Astrocyte of the spinal cord (primary cell): ENCODE measurements around the gene CACNG5.

Experiments used
- DNase-seq: peaks from one replicate; pipeline ENCODE4 v3.0.0; 2011; ENCODE audit warnings: low read depth, low spot score
- H3K4me3 ChIP-seq: 2 replicates; pipeline ENCODE4 v1.5.1; 2011; ENCODE audit warnings: low read depth, mild to moderate bottlenecking, low read length, moderate library complexity
- in situ Hi-C: cut with HindIII; loops from 2 replicates; pipeline ENCODE4 v1.10.0; 2017; ENCODE audit warnings: low sequenced_read_pairs
- TF ChIP-seq, protein P1 (sequence below): IDR thresholded peaks from 2 replicates; pipeline ENCODE4 v1.5.1; 2012; ENCODE audit warnings: low read depth, mild to moderate bottlenecking, low read length, inconsistent platforms

The CACNG5 gene

DNA sequence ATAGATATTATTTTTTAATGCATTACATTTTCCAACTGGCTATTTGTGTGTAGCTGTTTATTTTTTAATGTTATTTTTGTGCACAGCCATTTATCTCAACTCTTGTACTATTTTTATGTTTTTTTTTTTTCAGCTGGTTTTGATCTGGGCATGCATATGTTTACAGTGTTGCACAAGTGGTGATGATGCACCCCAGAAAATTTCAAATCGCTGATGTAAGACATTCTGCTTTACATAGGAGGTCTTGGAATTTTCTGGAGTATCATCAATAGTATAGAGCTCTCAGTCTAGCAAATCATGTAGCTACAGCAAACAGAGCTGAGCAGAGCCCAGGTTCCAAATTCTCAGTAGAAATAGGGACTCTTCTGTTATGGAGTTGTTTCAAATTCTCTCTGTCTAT lies 30.2 kb downstream of the CACNG5 start:
- in situ Hi-C loops: no loop called here
- TF ChIP-seq, protein P1, sequence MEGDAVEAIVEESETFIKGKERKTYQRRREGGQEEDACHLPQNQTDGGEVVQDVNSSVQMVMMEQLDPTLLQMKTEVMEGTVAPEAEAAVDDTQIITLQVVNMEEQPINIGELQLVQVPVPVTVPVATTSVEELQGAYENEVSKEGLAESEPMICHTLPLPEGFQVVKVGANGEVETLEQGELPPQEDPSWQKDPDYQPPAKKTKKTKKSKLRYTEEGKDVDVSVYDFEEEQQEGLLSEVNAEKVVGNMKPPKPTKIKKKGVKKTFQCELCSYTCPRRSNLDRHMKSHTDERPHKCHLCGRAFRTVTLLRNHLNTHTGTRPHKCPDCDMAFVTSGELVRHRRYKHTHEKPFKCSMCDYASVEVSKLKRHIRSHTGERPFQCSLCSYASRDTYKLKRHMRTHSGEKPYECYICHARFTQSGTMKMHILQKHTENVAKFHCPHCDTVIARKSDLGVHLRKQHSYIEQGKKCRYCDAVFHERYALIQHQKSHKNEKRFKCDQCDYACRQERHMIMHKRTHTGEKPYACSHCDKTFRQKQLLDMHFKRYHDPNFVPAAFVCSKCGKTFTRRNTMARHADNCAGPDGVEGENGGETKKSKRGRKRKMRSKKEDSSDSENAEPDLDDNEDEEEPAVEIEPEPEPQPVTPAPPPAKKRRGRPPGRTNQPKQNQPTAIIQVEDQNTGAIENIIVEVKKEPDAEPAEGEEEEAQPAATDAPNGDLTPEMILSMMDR: no peak
- DNase-seq: no peak
- no peak overlapping the region for H3K4me3 ChIP-seq

DNA sequence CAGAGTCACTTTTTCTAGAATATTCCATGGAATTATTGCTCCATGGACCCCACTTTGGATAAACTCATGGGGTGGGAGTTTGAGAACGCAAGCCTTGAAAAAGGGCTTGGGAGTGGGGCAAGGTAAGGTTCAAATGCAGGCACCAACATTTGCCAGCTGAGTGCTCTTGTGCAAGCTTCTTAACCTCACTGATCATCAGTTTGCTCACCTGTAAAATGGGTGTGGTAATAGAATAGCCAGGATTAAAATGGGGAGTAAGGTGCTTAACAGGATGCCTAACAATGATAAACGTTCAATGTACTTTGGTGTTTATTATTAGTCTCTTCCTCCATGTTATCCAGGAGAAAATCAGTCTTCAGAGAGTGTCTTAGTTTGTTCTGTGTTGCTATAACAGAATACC lies 39.0 kb downstream of the CACNG5 start:
- no peak overlapping the region for H3K4me3 ChIP-seq
- no peak for DNase-seq
- in situ Hi-C loops: no loop called here
- TF ChIP-seq, protein P1: no peak

DNA sequence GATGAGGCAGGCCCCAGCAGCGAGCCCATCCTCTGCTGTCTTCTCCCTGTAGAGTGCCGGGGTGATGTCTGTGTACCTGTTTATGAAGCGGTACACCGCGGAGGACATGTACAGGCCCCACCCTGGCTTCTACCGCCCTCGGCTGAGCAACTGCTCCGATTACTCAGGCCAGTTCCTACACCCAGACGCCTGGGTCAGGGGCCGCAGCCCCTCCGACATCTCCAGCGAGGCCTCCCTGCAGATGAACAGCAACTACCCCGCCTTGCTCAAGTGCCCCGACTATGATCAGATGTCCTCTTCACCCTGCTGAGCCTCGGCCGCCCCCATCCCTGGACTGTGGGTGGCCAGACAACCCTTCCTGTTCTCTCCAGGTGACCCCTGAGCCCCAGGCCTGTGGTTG lies 50.0 kb downstream of the CACNG5 start:
- TF ChIP-seq, protein P1: no peak
- no peak overlapping the region for H3K4me3 ChIP-seq
- in situ Hi-C loops: no loop called here
- DNase-seq: no peak

DNA sequence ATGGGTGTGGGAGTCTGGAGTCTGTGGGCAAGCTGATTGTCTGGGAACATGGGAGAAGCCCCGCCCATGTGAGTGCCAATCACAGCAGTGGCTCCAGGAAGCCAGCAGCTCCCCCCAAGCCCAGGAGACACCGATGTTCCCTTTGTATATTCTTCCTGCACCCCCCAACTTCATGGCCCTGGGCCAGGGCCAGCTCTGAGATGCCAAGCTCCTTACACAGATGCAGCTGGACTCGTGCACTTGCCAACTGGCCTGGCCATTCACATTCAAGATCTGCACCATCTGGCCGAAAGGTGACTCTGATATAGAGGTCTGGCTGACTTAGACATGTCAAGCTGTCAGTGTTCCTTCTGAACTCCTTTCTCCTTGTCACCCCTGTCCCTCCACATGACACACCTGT lies 50.5 kb downstream of the CACNG5 start:
- TF ChIP-seq, protein P1: no peak
- in situ Hi-C loops: no loop called here
- no peak overlapping the region for H3K4me3 ChIP-seq
- DNase-seq: no peak

DNA sequence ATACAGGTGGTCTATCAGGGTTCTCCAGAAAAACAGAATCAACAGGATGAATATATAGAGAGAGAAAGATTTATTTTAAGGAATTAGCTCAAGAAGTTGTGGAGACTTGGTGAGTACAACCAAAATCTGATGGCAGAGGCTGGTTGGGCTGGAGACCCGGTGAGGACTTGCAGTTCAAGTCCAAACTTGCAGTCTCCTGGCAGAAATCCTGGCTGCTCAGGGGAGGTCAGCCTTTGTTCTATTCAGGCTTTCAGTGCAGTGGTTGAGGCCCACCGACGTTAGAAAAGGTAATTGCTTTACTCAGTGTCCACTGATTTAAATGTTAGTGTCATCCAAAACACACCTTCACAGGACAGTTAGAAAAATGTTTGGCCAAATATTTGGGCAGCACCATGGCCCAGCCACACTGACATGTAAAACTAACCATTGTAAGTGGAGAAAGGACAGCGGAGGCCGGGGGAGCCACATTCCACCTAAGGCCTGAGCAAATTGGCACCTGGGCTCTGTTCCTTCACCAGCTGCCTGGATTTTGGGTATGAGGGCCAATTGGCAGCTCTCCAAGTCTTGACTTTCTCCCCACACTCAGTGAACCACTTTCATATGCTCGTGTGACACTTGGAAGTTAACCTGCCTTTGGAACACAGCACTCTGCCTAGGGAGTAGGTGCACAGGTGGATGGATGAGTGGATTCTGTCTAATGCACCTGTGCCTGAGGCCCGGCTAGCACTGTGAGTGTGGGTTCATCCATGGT lies 54.7 kb downstream of the CACNG5 start:
- in situ Hi-C loops: no loop called here
- DNase-seq: no peak
- TF ChIP-seq, protein P1: no peak
- H3K4me3 ChIP-seq: no peak overlapping the region

DNA sequence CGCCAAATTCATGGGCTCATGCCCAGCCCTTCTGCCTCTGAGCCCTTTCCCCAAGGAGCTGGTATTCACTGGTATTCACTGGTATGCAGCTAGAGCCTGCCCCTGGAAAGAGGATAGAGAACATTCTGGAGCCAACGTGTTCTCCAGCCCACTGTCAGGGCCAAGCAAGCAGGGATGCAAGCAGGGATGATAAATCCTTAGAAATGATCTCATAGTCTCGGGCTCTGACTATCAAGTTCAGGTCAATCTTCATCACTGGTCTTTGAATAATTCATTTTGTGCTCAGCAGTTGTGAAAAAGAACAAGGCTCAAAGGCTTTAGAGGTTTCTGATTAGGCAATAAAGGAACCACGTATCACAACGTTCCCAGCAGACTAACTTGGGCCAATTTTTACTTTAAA lies 57.3 kb downstream of the CACNG5 start:
- in situ Hi-C loops: no loop called here
- DNase-seq: no peak
- no peak overlapping the region for H3K4me3 ChIP-seq
- TF ChIP-seq, protein P1: no peak
